ENCODE data around the gene LRIT2. TPM values are rescaled to one million over a fixed set of nuclear protein-coding genes. Genes with fewer than 3 reads are reported as not detected.

Gene LRIT2
- total and polyA plus RNA-seq, 2 experiments from 2014 or later, result not detected

DNA sequence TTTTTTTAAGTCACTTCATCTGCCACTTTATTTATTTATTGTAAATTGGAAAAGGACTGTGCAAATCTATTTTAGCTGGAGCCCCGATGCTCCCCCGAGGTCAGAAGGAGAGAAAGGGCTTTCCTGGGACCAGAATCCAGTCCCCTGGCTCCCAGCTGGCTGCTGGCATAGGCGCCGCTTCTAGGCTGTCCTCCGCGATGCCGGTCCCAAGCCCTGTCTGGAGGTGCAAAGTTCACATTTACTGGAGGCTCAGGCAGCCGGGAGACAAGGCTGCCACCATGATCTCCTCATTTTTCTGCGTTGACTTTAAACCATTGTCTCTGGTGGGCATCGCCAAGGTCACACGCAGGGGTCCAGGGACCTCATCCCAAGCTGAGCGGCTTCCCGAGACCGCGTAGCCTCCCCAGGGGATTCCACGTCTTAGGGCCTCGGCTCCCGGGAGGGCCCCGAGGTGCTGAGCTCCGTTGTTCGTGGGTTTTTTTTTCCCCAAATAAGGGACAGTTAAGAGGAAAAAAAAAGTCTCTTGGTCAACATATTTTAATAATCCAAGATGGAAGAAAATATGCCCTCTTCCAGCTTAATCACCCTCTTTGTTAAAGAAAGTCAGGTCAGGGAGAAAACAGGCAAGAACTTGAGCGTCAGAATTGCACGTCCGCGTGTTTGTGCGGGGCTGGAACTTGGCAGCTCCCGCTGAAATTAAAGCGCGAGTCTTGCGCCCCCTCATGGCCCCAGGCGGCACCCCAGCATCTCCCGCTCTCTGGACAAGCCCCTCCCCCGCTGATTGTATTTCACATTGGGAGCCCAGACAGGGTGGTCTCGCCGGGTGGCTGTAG is 31.4 kb upstream of the LRIT2 start:
- no peak overlapping the region for H3K4me3 ChIP-seq
- no peaks in the 10 kb centered on the region for H3K36me3 ChIP-seq (replicated peaks; ENCODE audit: insufficient read depth, low read depth)
- H3K27ac ChIP-seq, result no peak overlapping the region
- H2AFZ ChIP-seq, result no peak overlapping the region
- no peaks in the 10 kb centered on the region for H4K20me1 ChIP-seq (ENCODE audit: insufficient read depth, poor library complexity, severe bottlenecking)
- H3K4me1 ChIP-seq (ENCODE audit: insufficient read depth), result no peaks in the 10 kb centered on the region
- H3K4me2 ChIP-seq, result no peak overlapping the region
- H3K79me2 ChIP-seq, result no peaks in the 10 kb centered on the region
- H3K9me2 ChIP-seq (replicated peaks; ENCODE audit: insufficient read depth), result no peaks in the 10 kb centered on the region
- DNase-seq (ENCODE audit: low spot score), result peak; percentile 44
- WGBS (ENCODE audit: low lambda C conversion rate, missing lambda C conversion rate), result 57% methylated on average over 35 of the region's 35 CpGs
- H3K9me3 ChIP-seq (ENCODE audit: low read depth), result no peaks in the 10 kb centered on the region
- TF ChIP-seq EZH2 (IDR thresholded peaks at IDR 0.05; ENCODE audit: borderline replicate concordance) (no peak), EZH2phosphoT487 (IDR thresholded peaks at IDR 0.05; ENCODE audit: low read depth, severe bottlenecking, unreplicated experiment) (no peak)
- TF ChIP-seq, protein P1, sequence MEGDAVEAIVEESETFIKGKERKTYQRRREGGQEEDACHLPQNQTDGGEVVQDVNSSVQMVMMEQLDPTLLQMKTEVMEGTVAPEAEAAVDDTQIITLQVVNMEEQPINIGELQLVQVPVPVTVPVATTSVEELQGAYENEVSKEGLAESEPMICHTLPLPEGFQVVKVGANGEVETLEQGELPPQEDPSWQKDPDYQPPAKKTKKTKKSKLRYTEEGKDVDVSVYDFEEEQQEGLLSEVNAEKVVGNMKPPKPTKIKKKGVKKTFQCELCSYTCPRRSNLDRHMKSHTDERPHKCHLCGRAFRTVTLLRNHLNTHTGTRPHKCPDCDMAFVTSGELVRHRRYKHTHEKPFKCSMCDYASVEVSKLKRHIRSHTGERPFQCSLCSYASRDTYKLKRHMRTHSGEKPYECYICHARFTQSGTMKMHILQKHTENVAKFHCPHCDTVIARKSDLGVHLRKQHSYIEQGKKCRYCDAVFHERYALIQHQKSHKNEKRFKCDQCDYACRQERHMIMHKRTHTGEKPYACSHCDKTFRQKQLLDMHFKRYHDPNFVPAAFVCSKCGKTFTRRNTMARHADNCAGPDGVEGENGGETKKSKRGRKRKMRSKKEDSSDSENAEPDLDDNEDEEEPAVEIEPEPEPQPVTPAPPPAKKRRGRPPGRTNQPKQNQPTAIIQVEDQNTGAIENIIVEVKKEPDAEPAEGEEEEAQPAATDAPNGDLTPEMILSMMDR (IDR thresholded peaks at IDR 0.05; ENCODE audit: poor library complexity), result peak; percentile 46
- H3K27me3 ChIP-seq, result no peaks in the 10 kb centered on the region

- no peaks in the 10 kb centered on the region for H4K20me1 ChIP-seq (ENCODE audit: insufficient read depth, poor library complexity, severe bottlenecking)
- H3K9me3 ChIP-seq (ENCODE audit: low read depth), result no peaks in the 10 kb centered on the region
- no peaks in the 10 kb centered on the region for H3K4me1 ChIP-seq (ENCODE audit: insufficient read depth)
- no peak overlapping the region for H3K4me3 ChIP-seq
- H2AFZ ChIP-seq, result no peak overlapping the region
- TF ChIP-seq EZH2 (IDR thresholded peaks at IDR 0.05; ENCODE audit: borderline replicate concordance) (no peak), EZH2phosphoT487 (IDR thresholded peaks at IDR 0.05; ENCODE audit: low read depth, severe bottlenecking, unreplicated experiment) (no peak)
- TF ChIP-seq, protein P1 (IDR thresholded peaks at IDR 0.05; ENCODE audit: poor library complexity), result no peak
- no peaks in the 10 kb centered on the region for H3K79me2 ChIP-seq
- H3K27ac ChIP-seq, result no peak overlapping the region
- WGBS (ENCODE audit: low lambda C conversion rate, missing lambda C conversion rate), result 80% methylated on average over 10 of the region's 10 CpGs
- no peaks in the 10 kb centered on the region for H3K36me3 ChIP-seq (replicated peaks; ENCODE audit: insufficient read depth, low read depth)
- no peaks in the 10 kb centered on the region for H3K9me2 ChIP-seq (replicated peaks; ENCODE audit: insufficient read depth)
- no peak for DNase-seq (ENCODE audit: low spot score)
- no peak overlapping the region for H3K4me2 ChIP-seq
- no peaks in the 10 kb centered on the region for H3K27me3 ChIP-seq
Measured at GRCh38 chr10:84254552-84255478, 29.5 kb upstream of the LRIT2 start.

DNA sequence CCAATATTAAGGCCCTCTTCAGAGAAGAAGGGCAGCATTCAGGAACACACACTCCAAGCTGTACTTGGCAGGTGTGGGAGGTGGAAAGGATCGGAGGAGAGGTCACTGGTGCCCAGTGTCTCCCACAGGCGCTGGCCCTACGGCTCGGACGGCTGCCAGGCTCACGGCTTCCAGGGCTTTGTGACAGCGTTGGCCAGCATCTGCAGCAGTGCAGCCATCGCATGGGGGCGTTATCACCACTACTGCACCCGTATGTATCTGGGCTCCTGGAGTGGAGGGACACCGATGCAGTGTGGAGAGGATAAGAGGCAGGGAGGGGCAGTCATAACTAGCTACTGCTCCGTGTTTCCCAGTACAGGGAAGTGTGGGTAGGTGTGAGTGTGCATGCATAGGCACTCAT is 23.4 kb upstream of the LRIT2 start:
- Histone ChIP-seq H3K4me3 (no peak overlapping the region), H3K27ac (no peak overlapping the region), H3K9me2 (replicated peaks; ENCODE audit: insufficient read depth) (no peaks in the 10 kb centered on the region), H4K20me1 (ENCODE audit: insufficient read depth, poor library complexity, severe bottlenecking) (no peaks in the 10 kb centered on the region), H3K9me3 (ENCODE audit: low read depth) (no peaks in the 10 kb centered on the region), H3K79me2 (no peaks in the 10 kb centered on the region), H3K4me1 (ENCODE audit: insufficient read depth) (no peaks in the 10 kb centered on the region), H2AFZ (no peak overlapping the region), H3K4me2 (no peak overlapping the region), H3K36me3 (replicated peaks; ENCODE audit: insufficient read depth, low read depth) (no peaks in the 10 kb centered on the region), H3K27me3 (peaks cover 4% of the 10 kb centered on the region)
- no peak for TF ChIP-seq EZH2 (IDR thresholded peaks at IDR 0.05; ENCODE audit: borderline replicate concordance)
- no peak for TF ChIP-seq EZH2phosphoT487 (IDR thresholded peaks at IDR 0.05; ENCODE audit: low read depth, severe bottlenecking, unreplicated experiment)
- TF ChIP-seq, protein P1 (IDR thresholded peaks at IDR 0.05; ENCODE audit: poor library complexity), result no peak
- DNase-seq (ENCODE audit: low spot score), result no peak
- WGBS (ENCODE audit: low lambda C conversion rate, missing lambda C conversion rate), result 87% methylated on average over 12 of the region's 12 CpGs
